Right lobe of liver (tissue), 6 donors: Measurements from ENCODE around the gene DCLRE1A. TPM values are rescaled to one million over a fixed set of nuclear protein-coding genes. Genes with fewer than 3 reads are reported as not detected.
"Not testable (repeated sequence)": the region's sequence is repeated elsewhere in the genome, so short reads cannot be mapped to it uniquely, and the experiment has no call there.

Source experiments
- ATAC-seq, 4 donors: fragments of 200-7000 bp; cut with Tn5 transposase; one replicate each; pipeline ENCODE4 v1.9.1; 2020; ENCODE audit warnings: mild to moderate bottlenecking in 4 of 4, moderate library complexity in 4 of 4
- DNase-seq, 3 donors: peaks; one replicate each; pipeline ENCODE4 v3.0.0-alpha.2; 2020
- H3K27ac ChIP-seq, 3 donors: fragments of 200-600 bp; one replicate each; pipeline ENCODE4 v1.8.0; 2022
- H3K27me3 ChIP-seq, 2 donors: fragments of 200-600 bp; one replicate each; pipeline ENCODE4 v1.8.0; 2022
- H3K36me3 ChIP-seq, 4 donors: fragments of 200-600 bp; sonication (generic) in 1 of 4; one replicate each; pipeline versions ENCODE4 v1.5.1 to v1.8.0; 2017 to 2022; ENCODE audit warnings: control low read depth in 1 of 4
- H3K4me1 ChIP-seq, 4 donors: fragments of 200-600 bp; sonication (generic) in 1 of 4; one replicate each; pipeline versions ENCODE4 v1.5.1 to v1.8.0; 2017 to 2022; ENCODE audit warnings: control low read depth in 1 of 4
- H3K4me3 ChIP-seq, 3 donors: fragments of 200-600 bp; one replicate each; pipeline ENCODE4 v1.8.0; 2022
- H3K9me3 ChIP-seq, 4 donors: fragments of 200-600 bp; sonication (generic) in 1 of 4; one replicate each; pipeline versions ENCODE4 v1.5.1 to v1.8.0; 2017 to 2022; ENCODE audit warnings: control low read depth in 1 of 4
- POLR2A ChIP-seq: fragments of 450-650 bp; IDR thresholded peaks from one replicate; pipeline ENCODE4 v1.6.1; 2017; ENCODE audit warnings: antibody characterized with exemption, mild to moderate bottlenecking
- WGBS: methylation state at CpG from one replicate; pipeline ENCODE4 v1.1.6; 2018; ENCODE audit warnings: low coverage, low lambda C conversion rate; ENCODE audit not compliant: insufficient coverage; ENCODE audit errors: missing lambda C conversion rate; 5-methylcytosine and 5-hydroxymethylcytosine counted together
- intact Hi-C, 2 donors: fragments of 100-400 bp; cut with DNase I; formaldehyde crosslinking; loops; one replicate each; pipeline versions ENCODE4 v1.11.2 to v1.14.1; 2022
- total RNA-seq, 6 experiments: library from RNA; depleted of rRNA in 2 of 6; stranded (reverse); fragments of >200 nt in 2 of 6; fragmentation: NEBNext Ultra II Directional in 3 of 6; extraction: Animal tissue kit (Norgen Biotek cat#: 25700) in 3 of 6; gene quantifications; one replicate each; pipeline versions ENCODE4 v1.1.0 to v1.2.4, GENCODE V29; 2016 to 2023
- TF ChIP-seq, protein P1 (sequence below), 4 donors: fragments of 200-600 bp in 3 of 4; fragments of 450-650 bp in 1 of 4; IDR thresholded peaks; one replicate each; pipeline versions ENCODE4 v1.5.1 to v1.8.0; 2016 to 2022; ENCODE audit warnings: antibody characterized with exemption in 4 of 4, mild to moderate bottlenecking in 2 of 4
- donor health status: DM: no; HTN: yes; CAD: no.
- donor health status: DM: no; HTN: no; CAD: no.
- donor health status: DM: no; HTN: no; CAD: no.
- donor health status: DM: no; HTN: yes; CAD: no.
- donor health status: DM: no; HTN: yes; CAD: no.

The DCLRE1A gene
- total RNA-seq, 6 experiments from 2014 or later: 4.5 to 8.3 (median 5.9) TPM

DNA sequence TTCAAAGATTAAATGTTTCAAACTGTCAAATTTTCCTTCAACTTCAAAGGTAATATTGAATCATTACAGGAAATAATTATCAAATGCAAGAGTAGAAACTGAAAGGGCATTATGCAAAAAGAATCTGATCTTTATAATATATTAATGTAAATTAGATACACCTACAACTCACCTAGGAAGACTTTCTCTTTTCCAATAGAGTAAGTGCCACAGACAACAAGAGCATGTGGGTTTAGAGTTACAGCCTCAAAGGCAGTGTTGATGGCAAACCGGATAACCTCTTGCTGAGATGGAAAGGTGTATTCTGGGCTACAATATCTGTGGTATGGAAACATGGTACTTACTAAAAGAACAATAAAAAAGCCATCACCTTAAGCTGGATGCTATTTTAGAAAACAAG is 11.7 kb downstream of the DCLRE1A start:
- TF ChIP-seq, protein P1, sequence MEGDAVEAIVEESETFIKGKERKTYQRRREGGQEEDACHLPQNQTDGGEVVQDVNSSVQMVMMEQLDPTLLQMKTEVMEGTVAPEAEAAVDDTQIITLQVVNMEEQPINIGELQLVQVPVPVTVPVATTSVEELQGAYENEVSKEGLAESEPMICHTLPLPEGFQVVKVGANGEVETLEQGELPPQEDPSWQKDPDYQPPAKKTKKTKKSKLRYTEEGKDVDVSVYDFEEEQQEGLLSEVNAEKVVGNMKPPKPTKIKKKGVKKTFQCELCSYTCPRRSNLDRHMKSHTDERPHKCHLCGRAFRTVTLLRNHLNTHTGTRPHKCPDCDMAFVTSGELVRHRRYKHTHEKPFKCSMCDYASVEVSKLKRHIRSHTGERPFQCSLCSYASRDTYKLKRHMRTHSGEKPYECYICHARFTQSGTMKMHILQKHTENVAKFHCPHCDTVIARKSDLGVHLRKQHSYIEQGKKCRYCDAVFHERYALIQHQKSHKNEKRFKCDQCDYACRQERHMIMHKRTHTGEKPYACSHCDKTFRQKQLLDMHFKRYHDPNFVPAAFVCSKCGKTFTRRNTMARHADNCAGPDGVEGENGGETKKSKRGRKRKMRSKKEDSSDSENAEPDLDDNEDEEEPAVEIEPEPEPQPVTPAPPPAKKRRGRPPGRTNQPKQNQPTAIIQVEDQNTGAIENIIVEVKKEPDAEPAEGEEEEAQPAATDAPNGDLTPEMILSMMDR (IDR thresholded peaks at IDR 0.05): no peak
- TF ChIP-seq POLR2A: no peak
- Histone ChIP-seq H3K9me3 (no peaks in the 10 kb centered on the region), H3K4me3 (no peak overlapping the region), H3K4me1 (no peaks in the 10 kb centered on the region), H3K27ac (no peak overlapping the region), H3K36me3 (peaks cover 0 to 20% (median 3%) of the 10 kb centered on the region in 4 donors), H3K27me3 (no peaks in the 10 kb centered on the region)
- DNase-seq (no peak), ATAC-seq (no peak)
- intact Hi-C loops: no loop called here
- 83% methylated on average over 1 of the region's 1 CpG for WGBS

DNA sequence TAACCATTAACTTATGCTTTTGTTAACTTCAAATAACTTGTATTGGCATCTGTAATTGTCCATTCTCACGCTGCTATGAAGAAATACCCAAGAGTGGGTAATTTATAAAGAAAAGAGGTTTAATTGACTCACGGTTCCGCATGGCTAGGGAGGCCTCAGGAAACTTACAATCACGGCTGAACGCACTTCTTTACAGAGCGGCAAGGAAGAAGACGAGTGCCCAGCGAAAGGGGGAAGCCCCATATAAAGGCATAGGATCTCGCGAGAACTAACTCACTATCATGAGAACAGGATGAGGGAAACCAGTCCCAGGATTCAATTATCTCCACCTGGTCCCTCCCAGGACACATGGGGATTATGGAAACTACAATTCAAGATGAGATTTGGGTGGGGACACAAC is 25.3 kb downstream of the DCLRE1A start:
- H3K36me3 ChIP-seq, H3K4me3 ChIP-seq, H3K4me1 ChIP-seq, ATAC-seq, H3K9me3 ChIP-seq, H3K27ac ChIP-seq, intact Hi-C loops, H3K27me3 ChIP-seq, DNase-seq: not testable (repeated sequence)
- 90% methylated on average over 7 of the region's 10 CpGs for WGBS

DNA sequence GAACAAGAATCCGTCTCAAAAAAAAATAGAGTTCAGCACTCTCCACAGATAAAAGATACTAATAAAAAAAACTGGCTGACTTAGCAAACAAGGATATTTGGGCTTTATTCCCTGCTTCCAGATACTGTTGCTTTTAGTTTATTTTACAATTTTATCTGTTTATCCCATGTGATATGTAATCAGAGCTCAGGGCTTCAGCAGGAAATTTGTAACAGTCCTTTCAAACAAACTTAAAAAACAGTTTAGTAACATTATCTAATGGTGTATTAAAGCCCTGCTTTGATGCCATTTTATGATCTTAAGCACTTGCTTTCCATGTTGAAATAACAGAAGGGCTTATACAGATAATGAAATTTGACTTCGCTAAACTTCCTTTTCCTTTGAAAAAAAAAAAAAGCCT is 28.1 kb downstream of the DCLRE1A start:
- WGBS: 71% methylated on average over 2 of the region's 2 CpGs
- intact Hi-C loops: no loop called here
- H3K4me1 ChIP-seq: no peaks in the 10 kb centered on the region

DNA sequence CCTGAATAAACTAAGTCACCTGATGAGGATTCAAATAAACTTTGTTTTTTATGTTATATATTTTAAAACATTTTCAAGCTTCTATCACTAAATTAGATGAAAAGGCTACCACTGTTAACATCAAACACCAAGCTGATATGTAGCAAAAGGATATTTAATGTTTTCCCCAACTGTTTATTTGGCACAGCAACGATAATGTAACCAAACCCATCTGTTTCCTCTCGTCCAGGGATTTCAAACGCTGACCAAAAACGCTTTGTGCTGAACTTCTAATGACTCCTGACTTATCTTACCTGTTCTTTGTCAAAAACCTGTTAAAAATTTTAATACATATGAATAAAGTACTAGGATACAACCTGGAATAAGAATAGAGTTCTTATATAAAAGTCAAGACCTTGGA is 30.5 kb downstream of the DCLRE1A start:
- intact Hi-C loops: no loop called here
- no peaks in the 10 kb centered on the region for H3K27me3 ChIP-seq
- no peak for TF ChIP-seq POLR2A
- TF ChIP-seq, protein P1 (IDR thresholded peaks at IDR 0.05): no peak
- no peaks in the 10 kb centered on the region for H3K9me3 ChIP-seq
- no peaks in the 10 kb centered on the region for H3K36me3 ChIP-seq
- 66% methylated on average over 4 of the region's 4 CpGs for WGBS
- H3K27ac ChIP-seq: no peak overlapping the region
- no peak for ATAC-seq
- DNase-seq: no peak
- no peak overlapping the region for H3K4me3 ChIP-seq
- no peaks in the 10 kb centered on the region for H3K4me1 ChIP-seq

More for the DNA sequence above, 28.1 kb downstream of the DCLRE1A start:
- H3K36me3 ChIP-seq: no peaks in the 10 kb centered on the region
- no peaks in the 10 kb centered on the region for H3K27me3 ChIP-seq
- no peak overlapping the region for H3K27ac ChIP-seq
- DNase-seq (no peak), ATAC-seq (no peak)
- TF ChIP-seq POLR2A: no peak
- TF ChIP-seq, protein P1 (IDR thresholded peaks at IDR 0.05): no peak
- H3K9me3 ChIP-seq: no peaks in the 10 kb centered on the region
- H3K4me3 ChIP-seq: no peak overlapping the region

DNA sequence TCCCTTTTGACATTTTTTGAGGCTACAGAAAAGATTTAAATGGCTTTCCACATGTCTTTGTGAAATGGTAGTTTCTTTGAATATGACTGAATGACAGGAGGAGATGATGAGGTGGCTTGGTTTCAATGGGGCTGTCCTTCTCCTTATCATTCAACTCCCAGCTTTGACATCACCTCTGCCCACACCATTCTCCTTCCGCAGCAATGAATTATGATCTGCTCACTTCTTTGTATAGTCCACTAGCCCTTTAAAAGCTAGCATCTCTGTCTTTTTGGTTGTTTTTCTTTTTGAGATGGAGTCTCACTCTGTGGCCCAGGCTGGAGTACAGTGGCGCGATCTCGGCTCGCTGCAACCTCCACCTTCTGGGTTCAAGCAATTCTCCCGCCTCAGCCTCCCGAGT is 31.7 kb downstream of the DCLRE1A start:
- TF ChIP-seq, protein P1 (IDR thresholded peaks at IDR 0.05): no peak
- TF ChIP-seq POLR2A: no peak
- intact Hi-C loops: no loop called here

DNA sequence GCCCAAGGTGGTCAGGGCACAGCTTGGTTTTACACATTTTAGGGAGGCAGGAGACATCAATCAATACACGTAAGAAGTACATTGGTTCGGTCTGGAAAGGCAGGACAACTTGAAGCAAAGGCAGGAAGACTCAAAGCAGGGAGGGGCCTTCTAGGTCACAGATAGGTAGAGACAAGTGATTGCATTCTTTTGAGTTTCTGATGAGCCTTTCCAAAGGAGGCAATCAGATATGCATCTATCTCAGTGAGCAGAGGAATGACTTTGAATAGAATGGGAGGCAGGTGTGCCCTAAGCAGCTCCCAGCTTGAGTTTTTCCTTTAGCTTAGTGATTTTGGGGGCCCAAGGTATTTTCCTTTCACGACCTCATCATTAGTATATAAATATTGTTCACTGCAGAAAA is 32.6 kb downstream of the DCLRE1A start:
- H3K36me3 ChIP-seq, H3K9me3 ChIP-seq, H3K27ac ChIP-seq, intact Hi-C loops, H3K4me1 ChIP-seq, H3K27me3 ChIP-seq, H3K4me3 ChIP-seq, DNase-seq, ATAC-seq: not testable (repeated sequence)
- 68% methylated on average over 3 of the region's 3 CpGs for WGBS

More for the DNA sequence above, 31.7 kb downstream of the DCLRE1A start:
- H3K27me3 ChIP-seq: no peaks in the 10 kb centered on the region
- H3K9me3 ChIP-seq: no peaks in the 10 kb centered on the region
- no peak for DNase-seq
- H3K36me3 ChIP-seq: no peaks in the 10 kb centered on the region
- WGBS: 94% methylated on average over 7 of the region's 7 CpGs
- no peak for ATAC-seq
- no peak overlapping the region for H3K27ac ChIP-seq
- no peaks in the 10 kb centered on the region for H3K4me1 ChIP-seq
- no peak overlapping the region for H3K4me3 ChIP-seq
